Measurements from ENCODE around the gene PDZD2.
"Not testable (repeated sequence)": the region's sequence is repeated elsewhere in the genome, so short reads cannot be mapped to it uniquely, and the experiment has no call there.

PDZD2 gene

GRCh38 chr5:32118922-32119321 lies 480.0 kb downstream of the PDZD2 start:
- DNase-seq, result not testable (repeated sequence)

GRCh38 chr5:32123058-32123805 lies 484.3 kb downstream of the PDZD2 start:
- DNase-seq, result no peak

GRCh38 chr5:32123889-32124676 lies 485.2 kb downstream of the PDZD2 start:
- no peak for DNase-seq

GRCh38 chr5:32126691-32127090 lies 487.8 kb downstream of the PDZD2 start:
- DNase-seq, result no peak

- no peak for DNase-seq
Measured at GRCh38 chr5:32127711-32128110, 488.8 kb downstream of the PDZD2 start.

- no peak for DNase-seq
Measured at GRCh38 chr5:32129074-32129598, 490.2 kb downstream of the PDZD2 start.

- DNase-seq, result no peak
Measured at GRCh38 chr5:32130865-32131264, 491.9 kb downstream of the PDZD2 start.

GRCh38 chr5:32131604-32132003 lies 492.7 kb downstream of the PDZD2 start:
- no peak for DNase-seq

- DNase-seq, result no peak
Measured at GRCh38 chr5:32132757-32133156, 493.8 kb downstream of the PDZD2 start.

GRCh38 chr5:32135086-32135485 lies 496.2 kb downstream of the PDZD2 start:
- DNase-seq, result no peak

GRCh38 chr5:32136342-32136741 lies 497.4 kb downstream of the PDZD2 start:
- no peak for DNase-seq

GRCh38 chr5:32138839-32139493 lies 500.0 kb downstream of the PDZD2 start:
- peak; percentile 27 for DNase-seq

- DNase-seq, result no peak
Measured at GRCh38 chr5:32143617-32144377, 504.9 kb downstream of the PDZD2 start.

- no peak for DNase-seq
Measured at GRCh38 chr5:32144378-32145207, 505.7 kb downstream of the PDZD2 start.

GRCh38 chr5:32145378-32145777 lies 506.4 kb downstream of the PDZD2 start:
- no peak for DNase-seq

- DNase-seq, result no peak
Measured at GRCh38 chr5:32147236-32147635, 508.3 kb downstream of the PDZD2 start.

GRCh38 chr5:32147959-32148358 lies 509.0 kb downstream of the PDZD2 start:
- no peak for DNase-seq

- DNase-seq, result no peak
Measured at GRCh38 chr5:32150366-32150765, 511.4 kb downstream of the PDZD2 start.

- DNase-seq, result no peak
Measured at GRCh38 chr5:32151198-32151597, 512.3 kb downstream of the PDZD2 start.

GRCh38 chr5:32153723-32154122 lies 514.8 kb downstream of the PDZD2 start:
- no peak for DNase-seq

- DNase-seq, result no peak
Measured at GRCh38 chr5:32155211-32155610, 516.3 kb downstream of the PDZD2 start.

GRCh38 chr5:32156635-32157034 lies 517.7 kb downstream of the PDZD2 start:
- no peak for DNase-seq

All from CD4-positive, alpha-beta T cell treated with Interleukin-6 for 4 hours (primary cell).